HepG2 (cell line): Measurements from ENCODE around the gene KLKB1. TPM values are rescaled to one million over a fixed set of nuclear protein-coding genes. Genes with fewer than 3 reads are reported as not detected.

ENCODE experiments used
- CEBPG ChIP-seq: IDR thresholded peaks from 2 replicates; pipeline ENCODE4 v1.6.1; 2016
- HOXA7 ChIP-seq: sonication (generic); formaldehyde crosslinking; IDR thresholded peaks from 2 replicates; pipeline ENCODE4 v1.8.1; 2022; ENCODE audit warnings: mild to moderate bottlenecking, missing genetic modification reagents, moderate library complexity
- MAFG ChIP-seq: sonication (generic); formaldehyde crosslinking; IDR thresholded peaks from 2 replicates; pipeline ENCODE4 v1.5.1; 2020; ENCODE audit warnings: mild to moderate bottlenecking, missing genetic modification reagents
- STAT5B ChIP-seq: sonication (generic); formaldehyde crosslinking; IDR thresholded peaks from 2 replicates; pipeline ENCODE4 v1.4.0; 2020; ENCODE audit warnings: missing genetic modification reagents
- TOPORS ChIP-seq: sonication (generic); formaldehyde crosslinking; IDR thresholded peaks from 2 replicates; pipeline ENCODE4 v1.8.0; 2023; ENCODE audit warnings: mild to moderate bottlenecking, missing genetic modification reagents
- YEATS4 ChIP-seq: sonication (generic); formaldehyde crosslinking; IDR thresholded peaks from 2 replicates; pipeline ENCODE4 v1.4.0; 2020; ENCODE audit warnings: missing genetic modification reagents, borderline replicate concordance
- ZNF574 ChIP-seq: sonication (generic); formaldehyde crosslinking; IDR thresholded peaks from 2 replicates; pipeline ENCODE4 v1.4.0; 2020; ENCODE audit warnings: missing genetic modification reagents
- ZNF646 ChIP-seq: sonication (generic); formaldehyde crosslinking; IDR thresholded peaks from 2 replicates; pipeline ENCODE4 v1.9.0; 2021; ENCODE audit warnings: mild to moderate bottlenecking, missing genetic modification reagents
- ZNF674 ChIP-seq: sonication (generic); formaldehyde crosslinking; IDR thresholded peaks from 2 replicates; pipeline ENCODE4 v1.5.0; 2020; ENCODE audit warnings: low read depth, mild to moderate bottlenecking, missing genetic modification reagents
- polyA plus RNA-seq, 8 experiments: library from polyadenylated mRNA; depleted of rRNA in 3 of 8; stranded (reverse) in 7 of 8; unstranded in 1 of 8; fragments of >200 nt; fragmentation: Illumina TruSeq in 4 of 8; extraction: Trizol in 4 of 8; gene quantifications; 2 replicates each; pipeline versions ENCODE4 v1.2.1 to v1.2.3, GENCODE V29; 2011 to 2016; ENCODE audit warnings: low read depth in 4 of 8, missing spikeins in 1 of 8, mixed read lengths in 1 of 8; ENCODE audit not compliant: insufficient read depth in 1 of 8
- total RNA-seq, 5 experiments: library from RNA; depleted of rRNA; stranded (reverse); fragments of >200 nt; fragmentation: Illumina TruSeq; extraction: Trizol; gene quantifications; 2 replicates each; pipeline ENCODE4 v1.2.3, GENCODE V29; 2016; ENCODE audit warnings: low read depth in 1 of 5
- TF ChIP-seq, protein P1 (sequence below): sonication (generic); formaldehyde crosslinking; IDR thresholded peaks from 2 replicates; pipeline ENCODE4 v1.8.0; 2022; ENCODE audit warnings: mild to moderate bottlenecking, missing genetic modification reagents, moderate library complexity

The KLKB1 gene
- total and polyA plus RNA-seq, 2 of the 13 experiments (the other 11 are each of a cell fraction or from before 2014, with no cell fraction given): 0.26 to 0.49 TPM

- TF ChIP-seq TOPORS (no peak), STAT5B (CRISPR knock-in tag) (0 out of 2 replicates have a peak, but pooled peaks have one; percentile 81), ZNF646 (CRISPR knock-in tag) (no peak), CEBPG (peak; percentile 44; the same call in 1 of the 2 replicates), ZNF574 (CRISPR knock-in tag) (peak; percentile 78), MAFG (no peak), HOXA7 (0 out of 2 replicates have a peak, but pooled peaks have one; percentile 59), ZNF674 (CRISPR knock-in tag) (no peak), YEATS4 (peak; percentile 75)
- TF ChIP-seq, protein P1, sequence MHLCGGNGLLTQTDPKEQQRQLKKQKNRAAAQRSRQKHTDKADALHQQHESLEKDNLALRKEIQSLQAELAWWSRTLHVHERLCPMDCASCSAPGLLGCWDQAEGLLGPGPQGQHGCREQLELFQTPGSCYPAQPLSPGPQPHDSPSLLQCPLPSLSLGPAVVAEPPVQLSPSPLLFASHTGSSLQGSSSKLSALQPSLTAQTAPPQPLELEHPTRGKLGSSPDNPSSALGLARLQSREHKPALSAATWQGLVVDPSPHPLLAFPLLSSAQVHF (CRISPR knock-in tag): peak; percentile 66
Observed at GRCh38 chr4:186260504-186261448, 33.5 kb downstream of the KLKB1 start (continued).
